KBM-7 (cell line): ENCODE results near the gene EML5.

Experiments
- DNase-seq: peaks from one replicate; pipeline ENCODE4 v3.0.0-alpha.2; 2015
- in situ Hi-C: fragments of 300-500 bp; cut with MboI; formaldehyde crosslinking; loops from 2 replicates; pipeline ENCODE4 v1.14.3; 2020; ENCODE audit warnings: low sequenced_read_pairs, low pct_unique_long_range_greater_than_20kb, mixed read lengths

The EML5 gene

DNA sequence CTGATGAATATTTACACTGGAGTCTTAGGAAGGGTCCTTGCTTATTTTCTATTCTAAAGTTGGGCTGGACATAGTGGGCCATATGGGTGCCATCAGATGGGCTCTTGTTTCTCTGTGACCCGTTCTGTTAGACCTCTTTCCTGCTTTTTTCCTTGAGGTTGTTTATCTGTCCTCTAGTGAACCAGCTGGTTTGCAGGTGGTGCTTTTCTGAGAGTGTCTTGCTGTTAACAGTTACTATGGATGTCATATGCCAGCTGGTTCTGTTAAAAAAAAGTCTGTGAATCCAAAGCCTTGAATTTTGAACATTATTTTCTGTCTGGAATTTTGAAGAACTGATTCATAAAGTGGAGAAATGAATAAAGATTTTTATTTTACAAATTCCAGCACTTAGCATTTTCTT is 200.7 kb downstream of the EML5 start:
- in situ Hi-C loops: no loop called here
- no peak for DNase-seq

DNA sequence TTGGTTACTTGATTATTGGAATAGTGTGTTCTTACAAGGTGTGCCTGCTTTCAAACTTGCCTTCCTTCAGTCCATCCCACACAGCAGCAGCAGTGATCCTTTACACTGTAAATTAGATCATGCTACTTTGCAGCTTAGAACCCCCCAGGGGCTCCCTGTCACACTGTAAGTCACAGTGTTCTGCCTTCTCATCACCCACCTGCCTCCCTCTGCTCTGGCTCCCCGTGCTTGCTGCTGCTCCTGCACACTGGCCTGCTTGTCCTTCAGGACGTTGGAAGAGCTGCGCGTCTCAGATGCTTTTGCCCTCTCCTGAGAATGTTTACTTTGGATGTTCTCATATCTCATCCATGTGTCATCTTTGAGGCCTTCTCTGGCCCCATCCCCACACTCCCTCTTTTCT is 202.6 kb downstream of the EML5 start:
- DNase-seq: no peak
- in situ Hi-C loops: no loop called here

DNA sequence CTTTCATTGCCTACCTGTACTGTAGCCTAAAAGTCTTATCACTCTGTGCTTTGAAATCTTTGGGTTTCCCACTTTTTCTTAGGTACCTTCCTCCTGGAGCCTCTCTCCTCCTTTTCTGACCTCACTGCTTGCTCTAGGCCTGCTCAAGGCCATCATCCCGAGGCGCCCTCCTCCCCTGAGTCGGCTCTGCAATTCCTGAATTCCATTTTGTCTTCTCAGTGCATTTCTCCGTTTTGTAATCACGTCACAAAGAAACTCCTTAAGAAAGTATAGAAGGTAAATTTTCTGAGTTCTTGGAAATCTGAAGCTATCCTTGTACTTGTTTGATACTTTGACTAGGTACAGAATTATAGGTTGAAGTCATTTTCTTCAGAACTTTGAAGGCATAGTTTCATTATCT is 204.7 kb downstream of the EML5 start:
- DNase-seq: no peak
- in situ Hi-C loops: no loop called here

DNA sequence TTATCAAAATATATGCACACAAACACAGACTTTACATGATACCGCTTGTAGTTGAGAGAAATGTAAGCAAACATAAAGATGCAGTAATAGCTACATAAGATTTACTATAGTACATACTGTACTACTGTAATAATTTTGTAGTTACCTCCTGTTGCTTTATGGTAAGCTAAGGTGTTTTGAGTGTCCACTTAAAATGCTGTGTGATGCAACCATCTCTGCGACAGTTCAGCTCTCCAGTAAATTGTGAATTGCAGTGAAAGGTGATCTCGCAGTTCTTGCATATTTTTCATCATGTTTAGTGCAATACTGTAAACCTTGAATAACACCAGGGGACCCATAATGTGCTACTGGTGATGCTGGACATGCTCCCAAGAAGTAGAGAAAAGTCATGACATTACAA is 208.3 kb downstream of the EML5 start:
- no peak for DNase-seq
- in situ Hi-C loops: no loop called here

DNA sequence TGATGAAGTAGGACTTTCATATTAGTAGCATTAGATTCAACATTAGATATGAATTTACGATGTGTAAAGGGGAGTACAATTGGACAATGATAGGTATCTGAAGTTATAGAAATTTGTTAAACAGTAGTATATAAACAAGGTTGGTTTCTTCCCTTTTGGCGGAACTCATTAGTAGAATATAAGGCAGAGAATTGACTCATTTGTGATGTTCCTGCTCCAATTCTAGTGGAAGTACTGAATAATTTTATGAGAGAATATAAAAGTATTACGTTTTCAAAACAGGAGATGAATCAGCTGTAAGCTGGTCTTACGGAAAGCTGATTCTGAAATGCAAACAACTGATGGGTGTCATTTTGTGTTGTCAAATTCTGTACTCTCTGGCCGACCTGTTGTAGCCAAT is 216.5 kb downstream of the EML5 start:
- DNase-seq: no peak
- in situ Hi-C loops: no loop called here

DNA sequence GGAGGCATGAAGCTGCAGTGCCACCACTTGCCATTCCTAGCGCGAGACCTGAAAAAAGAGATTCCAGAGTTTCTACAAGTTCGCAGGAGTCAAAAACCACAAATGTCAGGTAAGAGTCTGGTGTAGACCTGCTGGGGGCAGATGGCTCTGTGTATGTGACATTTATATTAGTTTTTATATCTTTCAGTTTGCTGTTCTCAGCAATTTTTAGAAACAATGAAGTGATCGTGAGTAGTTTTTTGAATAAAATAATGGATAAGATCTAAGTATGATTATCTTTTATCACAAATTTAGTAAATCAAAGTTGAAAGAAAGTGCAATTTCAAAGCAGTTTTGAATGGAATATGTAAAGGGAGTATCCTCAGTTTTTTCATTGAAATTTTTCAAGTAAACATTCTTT is 220.6 kb downstream of the EML5 start:
- DNase-seq: no peak
- in situ Hi-C loops: no loop called here

DNA sequence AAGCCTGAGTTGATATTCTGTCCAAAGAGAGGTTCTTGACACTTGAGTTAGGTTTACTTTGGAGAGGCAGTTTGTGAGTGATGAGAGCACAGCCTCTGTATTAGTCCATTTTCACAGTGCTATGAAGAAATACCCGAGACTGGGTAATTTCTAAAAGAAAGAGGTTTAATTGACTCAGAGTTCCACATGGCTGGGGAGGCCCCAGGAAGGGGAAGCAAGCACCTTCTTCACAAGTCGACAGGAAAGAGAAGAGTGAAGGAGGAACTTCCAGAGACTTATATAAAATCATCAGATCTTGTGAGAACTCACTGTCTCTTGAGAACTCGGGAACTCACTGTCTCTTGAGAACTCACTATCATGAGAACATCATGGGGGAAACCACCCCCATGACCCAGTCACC is 224.6 kb downstream of the EML5 start:
- no peak for DNase-seq
- in situ Hi-C loops: no loop called here

DNA sequence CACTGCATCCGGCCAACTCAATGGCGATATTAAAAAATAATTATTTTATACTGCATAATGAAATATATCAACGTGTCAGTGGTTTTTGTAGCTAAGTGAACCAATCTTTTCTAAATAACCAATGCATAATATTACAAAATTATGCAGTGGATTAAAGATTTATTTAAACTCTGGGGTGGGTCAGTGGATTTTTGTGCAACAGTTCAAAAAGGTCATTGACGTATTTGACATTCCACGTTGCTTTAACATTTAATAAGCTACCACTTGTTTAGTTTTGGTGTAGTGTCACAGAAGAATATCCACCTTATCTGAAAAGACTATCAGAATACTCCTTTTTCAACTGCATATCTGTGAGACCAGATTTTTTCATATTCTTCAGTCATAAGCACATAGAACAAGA is 227.3 kb downstream of the EML5 start:
- DNase-seq: no peak
- in situ Hi-C loops: no loop called here

DNA sequence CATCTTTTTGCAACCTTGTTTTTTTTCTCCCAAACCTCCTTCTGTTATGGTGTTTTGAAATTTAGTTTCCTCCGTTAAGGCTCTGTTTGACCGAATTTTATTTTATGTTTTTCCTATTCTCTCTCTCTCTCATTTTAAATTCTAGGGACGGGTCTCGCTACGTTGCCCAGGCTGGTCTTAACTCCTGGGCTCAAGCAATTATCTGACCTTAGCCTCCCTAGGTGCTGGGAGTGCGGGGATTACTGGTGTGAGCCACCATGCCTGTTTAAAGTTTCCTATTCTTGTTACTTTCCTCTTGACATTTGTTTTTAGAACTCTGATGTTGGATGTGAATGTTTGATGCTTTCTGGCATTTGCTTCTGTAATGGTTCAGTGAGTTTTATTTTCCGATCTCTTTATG is 228.9 kb downstream of the EML5 start:
- DNase-seq: no peak
- in situ Hi-C loops: no loop called here

DNA sequence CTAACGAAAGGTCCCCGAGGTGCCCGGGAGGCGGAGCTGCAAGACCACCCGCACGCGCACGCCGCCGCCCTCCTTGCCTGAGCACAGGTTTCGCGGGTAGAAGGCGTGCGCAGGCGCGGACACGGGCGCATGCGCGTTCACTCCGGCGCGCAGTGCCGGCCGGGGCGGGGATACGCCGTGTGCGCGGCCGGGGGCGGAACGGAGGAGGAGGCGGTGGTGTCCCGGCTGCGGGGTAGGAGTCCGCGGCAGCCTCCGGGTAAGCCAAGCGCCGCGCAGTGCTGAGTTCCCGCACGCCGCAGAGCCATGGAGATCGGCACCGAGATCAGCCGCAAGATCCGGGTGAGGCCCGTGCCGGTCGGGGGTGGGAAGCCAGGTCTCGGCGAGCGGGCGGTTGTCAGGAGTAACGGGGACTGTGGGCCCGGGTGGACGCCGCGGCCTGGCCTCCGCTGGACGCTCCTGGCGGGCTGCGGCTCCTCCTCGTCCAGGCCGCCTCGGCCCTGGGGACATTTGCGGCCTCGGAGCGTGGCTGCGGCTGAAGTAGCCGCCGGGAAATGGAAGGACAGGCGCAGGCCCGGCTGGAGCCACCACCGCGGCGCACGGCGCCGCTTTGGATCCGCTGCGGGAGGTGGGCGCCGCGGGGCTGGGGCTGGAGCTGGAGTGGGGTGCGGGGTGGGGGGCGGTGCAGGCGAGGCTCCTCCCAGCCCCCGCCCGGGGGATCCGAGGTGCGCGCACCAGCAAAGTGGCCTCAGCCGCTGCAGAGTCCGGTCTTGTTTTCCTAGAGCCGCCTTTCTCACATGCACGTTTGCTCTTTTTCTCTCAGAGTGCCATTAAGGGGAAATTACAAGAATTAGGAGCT is 229.7 kb downstream of the EML5 start, which contains the start of gene ZC3H14:
Gene ZC3H14 (plus strand): TSS at position 207 of the 856 bp plus-strand sequence. CDS start 97 bp downstream, at position 304.
- in situ Hi-C loops: no loop called here
- DNase-seq: peak; percentile 93

DNA sequence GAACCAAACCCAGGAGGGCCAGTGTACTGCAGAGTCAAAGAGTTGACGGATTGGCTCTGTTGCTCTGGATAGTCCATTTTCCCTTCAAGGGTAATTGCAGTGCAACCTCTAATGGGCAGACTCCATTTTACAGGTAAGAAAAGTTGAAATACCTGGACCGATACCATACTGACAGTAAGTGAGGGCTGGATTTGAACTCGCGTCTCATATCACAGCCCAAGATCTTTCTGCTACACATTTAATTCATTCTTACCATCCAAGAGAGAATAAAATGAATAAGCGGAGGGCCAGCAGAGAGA is 230.3 kb downstream of the EML5 start:
- DNase-seq: no peak
- in situ Hi-C loops: no loop called here
